GM21528 (cell line): ENCODE data around the gene DZIP3.
"Not testable (repeated sequence)": the region's sequence is repeated elsewhere in the genome, so short reads cannot be mapped to it uniquely, and the experiment has no call there.

Source experiments
- ATAC-seq: cut with Tn5 transposase; IDR thresholded peaks from one replicate; pipeline ENCODE4 v1.9.1; 2021; ENCODE audit warnings: mild to moderate bottlenecking, moderate library complexity; ENCODE audit not compliant: unreplicated experiment, low FRiP score

Gene DZIP3

DNA sequence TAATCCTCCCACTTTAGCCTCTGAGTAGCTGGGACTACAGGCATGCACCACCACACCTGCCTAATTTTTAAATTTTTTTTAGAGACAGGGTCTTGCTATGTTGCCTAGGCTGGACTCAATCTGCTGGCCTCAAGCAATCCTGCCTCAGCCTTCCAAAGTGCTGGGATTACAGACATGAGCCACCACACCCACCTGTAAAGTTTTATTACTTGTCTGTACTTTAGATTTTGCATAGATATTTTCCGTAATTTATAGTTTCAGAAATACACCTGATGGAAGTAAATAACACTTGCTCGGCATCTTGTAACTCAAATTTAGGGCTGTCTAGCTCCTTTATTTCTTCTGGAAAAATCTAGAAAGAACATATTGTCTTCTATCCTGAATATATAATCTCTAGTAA is 5.8 kb downstream of the DZIP3 start:
- ATAC-seq, result no peak

DNA sequence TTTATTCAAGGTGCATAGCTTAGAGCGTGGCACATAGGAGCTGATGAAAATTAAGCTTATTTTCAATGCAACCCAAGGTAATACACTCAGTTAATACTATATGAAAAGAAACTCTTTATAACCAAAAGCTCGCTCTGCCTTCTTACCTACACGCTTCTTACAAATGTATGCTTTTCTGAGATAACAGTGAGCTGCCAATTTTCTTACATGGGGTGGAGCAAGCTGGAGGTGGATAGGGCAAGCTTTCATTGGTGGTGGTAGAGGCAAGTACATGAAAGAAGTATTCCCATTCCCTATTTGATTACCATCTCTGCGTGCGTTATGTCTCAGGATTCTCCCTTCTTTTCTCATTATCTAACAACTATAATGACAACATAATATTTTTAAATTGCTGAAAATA is 8.9 kb downstream of the DZIP3 start:
- ATAC-seq, result no peak

DNA sequence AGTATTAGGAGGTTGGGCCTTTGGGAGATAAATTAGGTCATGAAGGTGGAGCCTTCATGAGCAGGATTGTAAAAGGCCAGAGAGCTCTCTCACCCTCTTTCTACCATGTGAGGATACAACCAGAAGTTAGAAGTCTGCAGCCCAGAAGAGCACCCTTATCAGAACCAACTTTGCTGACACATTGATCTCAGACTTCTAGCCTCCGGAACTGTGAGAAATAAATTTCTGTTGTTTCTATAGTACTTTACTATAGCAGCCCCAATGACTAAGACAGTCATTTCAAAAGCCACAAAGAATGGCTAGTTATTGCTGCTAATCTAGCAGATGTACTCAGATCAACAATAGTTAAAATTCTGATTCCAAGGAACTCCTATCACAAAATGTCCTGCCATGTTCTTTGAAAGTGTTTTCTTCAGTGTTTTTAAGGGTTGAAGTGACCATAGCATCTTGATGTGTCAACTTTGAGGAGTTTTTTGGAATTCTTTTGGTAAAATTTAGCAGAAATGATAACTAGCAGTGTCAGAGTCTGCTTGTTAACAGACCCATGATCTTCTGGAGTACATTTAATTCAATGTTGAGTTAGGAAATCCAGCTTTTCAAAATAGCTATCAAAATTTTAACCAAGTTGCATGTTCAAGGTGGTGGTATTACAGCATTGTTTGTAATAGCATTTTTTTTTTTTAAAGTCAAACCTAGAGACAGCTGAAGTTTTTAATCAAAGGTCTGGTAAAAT is 10.3 kb downstream of the DZIP3 start:
- no peak for ATAC-seq

DNA sequence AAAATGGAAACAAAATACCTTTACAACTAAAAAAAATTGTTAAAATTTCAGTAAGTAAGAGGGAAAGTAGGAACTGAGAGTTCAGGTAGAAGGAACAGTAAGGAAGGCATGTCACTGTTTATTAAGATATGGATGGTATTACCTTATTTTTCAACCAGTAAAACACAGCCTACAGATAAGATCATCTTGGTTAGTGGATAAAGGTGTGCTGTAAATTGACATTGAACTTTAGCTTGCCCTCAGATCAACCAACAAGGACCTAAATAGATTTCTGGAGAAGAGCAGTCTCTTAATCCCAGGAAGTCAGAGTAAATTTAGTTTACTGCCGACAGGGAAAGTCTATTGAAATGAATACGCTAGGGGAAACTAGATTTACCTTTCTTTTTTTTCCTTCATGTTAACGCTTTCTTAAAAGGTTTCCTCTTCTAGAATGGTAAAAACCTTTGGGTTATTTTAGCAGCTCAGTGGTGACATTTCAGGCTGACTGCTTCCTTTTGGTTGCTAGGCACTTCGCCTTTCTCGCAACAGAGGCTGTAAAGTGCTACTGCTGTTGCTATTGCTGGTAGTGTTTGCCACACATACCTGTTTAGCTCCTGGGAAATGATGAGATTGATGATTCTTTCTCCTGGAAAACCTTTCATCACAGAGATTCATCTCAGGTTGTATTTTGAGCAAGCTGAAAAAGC is 12.9 kb downstream of the DZIP3 start:
- peak; percentile 50 for ATAC-seq

DNA sequence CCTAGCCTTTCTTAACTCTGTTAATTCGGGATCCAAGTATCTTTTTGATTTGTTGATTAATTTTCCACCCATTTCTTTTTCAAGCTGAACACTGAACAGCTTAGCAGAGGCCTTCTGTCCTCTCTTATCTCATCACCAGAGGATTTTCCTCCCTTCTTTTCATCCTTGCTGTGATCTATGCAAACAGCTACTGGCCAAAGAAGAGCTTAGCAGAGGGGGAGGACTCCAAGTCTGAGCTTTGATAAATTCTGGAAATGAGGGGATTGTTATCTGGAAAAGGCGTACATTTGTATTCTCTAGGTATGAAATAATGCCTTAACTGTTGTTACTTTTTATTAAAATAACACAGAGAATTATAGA is 13.4 kb downstream of the DZIP3 start:
- no peak for ATAC-seq

DNA sequence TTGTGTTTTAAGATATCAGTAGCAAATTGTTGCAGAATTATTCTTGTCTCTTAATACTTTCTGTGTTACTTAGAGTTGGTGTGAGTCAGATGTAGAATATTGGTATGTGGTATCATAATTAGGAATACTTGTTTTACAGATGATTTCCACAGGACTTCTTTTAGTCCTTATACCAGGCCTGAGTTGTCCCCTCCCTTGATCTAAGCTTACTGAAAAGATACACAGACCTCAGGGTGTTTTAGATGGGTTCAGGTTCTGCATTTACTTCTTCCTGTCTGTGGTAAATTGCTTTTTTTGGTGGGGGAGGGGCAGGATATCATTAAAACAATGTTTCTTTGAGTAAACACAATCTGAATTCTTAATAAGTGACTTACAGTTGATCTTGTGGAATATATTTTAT is 14.2 kb downstream of the DZIP3 start:
- ATAC-seq, result no peak

DNA sequence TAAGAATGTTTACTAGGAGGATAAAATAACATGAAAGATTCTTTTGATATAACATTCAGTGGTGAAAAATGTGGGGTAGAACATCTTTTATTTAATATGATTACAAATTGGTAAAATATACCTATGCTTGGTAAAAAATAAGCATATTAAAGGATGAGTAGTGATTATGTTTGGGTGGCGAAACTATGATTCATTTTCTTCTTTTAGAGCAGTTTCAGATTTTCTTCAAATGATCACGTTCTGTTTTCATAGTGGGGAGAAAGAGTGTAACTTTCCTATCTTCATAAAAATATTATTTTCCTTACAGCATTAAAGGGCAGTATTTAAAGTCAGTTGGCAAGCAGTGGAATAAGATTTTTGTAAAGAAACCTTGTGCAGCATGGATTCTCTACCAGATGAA is 15.5 kb downstream of the DZIP3 start:
- ATAC-seq, result no peak

DNA sequence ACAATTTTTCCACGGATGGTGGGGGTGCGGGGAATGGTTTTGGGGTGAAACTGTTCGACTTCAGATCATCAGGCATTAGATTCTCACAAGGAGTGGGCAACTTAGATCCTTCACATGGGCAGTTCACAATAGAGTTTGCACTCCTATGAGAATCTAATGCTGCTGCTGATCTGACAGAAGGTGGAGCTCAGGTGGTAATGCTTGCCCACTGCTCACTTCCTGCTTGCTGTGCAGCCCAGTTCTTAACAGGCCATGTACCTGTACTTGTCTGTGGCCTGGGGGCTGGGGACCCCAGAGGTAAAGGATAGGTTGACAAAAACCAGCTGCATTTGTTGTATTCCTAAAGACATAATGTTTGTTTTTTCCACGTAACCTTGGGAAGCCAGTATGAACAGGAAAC is 16.0 kb downstream of the DZIP3 start:
- ATAC-seq, result no peak

DNA sequence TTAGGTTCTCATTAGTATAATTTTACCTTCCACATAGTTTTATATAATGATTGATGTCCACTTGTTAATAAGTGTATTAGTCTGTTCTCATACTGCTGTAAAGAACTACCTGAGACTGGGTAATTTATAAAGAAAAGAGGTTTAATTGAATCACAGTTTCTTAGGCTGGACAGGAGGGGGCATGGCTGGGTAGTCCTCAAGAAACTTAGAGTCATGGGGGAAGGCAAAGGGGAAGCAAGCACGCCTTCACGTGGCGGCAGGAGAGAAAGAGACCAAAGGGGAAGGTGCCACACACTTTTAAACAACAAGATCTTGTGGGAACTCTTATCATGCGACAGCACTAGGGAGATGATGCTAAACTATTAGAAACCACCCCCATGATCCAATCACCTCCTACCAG is 19.2 kb downstream of the DZIP3 start:
- ATAC-seq, result no peak

DNA sequence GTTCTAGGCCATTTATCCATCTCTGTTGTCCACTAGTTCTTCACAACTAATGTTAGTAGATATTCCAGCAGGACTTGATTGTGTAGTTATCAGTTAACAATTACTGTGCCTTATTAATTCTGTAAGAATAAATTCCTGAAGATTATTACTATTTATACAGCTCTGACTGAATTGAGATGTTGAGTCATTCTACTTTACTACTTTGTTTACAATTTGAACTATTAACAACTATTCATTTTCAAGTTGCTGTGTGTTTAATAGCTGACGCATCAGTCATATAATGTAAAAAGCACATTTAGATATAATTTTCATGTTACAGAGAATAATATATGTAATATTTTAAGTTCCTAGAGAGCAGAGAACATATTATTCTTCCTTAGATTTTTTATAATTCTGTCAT is 21.1 kb downstream of the DZIP3 start:
- no peak for ATAC-seq

DNA sequence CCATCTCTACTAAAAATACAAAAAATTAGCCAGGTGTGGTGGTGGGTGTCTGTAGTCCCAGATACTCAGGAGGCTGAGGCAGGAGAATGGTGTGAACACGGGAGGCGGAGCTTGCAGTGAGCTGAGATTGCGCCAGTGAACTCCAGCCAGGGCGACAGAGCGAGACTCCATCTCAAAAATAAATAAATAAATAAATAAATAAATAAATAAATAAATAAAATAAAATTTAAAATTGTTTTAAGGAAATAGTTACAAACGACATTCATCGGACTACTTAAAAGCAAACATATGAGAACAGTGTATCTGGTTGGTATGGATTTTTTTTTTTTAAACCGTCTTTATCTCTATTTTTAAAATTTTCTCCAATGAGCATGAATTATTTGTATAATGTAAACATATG is 26.6 kb downstream of the DZIP3 start:
- not testable (repeated sequence) for ATAC-seq

DNA sequence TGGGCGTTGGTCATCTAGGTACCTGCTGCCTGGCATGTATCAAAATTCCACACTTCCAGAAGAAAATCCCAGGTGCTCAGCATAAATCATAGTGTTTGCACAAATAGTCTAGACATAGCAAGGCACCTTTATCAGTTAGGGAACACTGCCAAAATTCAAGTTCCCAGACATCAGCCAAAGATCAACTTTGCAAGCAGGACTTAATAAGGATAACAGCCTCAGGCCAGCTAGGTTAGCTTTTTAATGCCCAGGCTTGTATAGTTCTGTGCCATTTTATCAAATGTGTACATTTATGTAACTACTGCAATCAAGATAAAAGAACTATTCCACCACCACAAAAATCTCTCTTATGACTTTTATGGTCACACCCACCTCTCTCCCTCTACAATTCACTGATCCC is 30.7 kb downstream of the DZIP3 start:
- no peak for ATAC-seq

DNA sequence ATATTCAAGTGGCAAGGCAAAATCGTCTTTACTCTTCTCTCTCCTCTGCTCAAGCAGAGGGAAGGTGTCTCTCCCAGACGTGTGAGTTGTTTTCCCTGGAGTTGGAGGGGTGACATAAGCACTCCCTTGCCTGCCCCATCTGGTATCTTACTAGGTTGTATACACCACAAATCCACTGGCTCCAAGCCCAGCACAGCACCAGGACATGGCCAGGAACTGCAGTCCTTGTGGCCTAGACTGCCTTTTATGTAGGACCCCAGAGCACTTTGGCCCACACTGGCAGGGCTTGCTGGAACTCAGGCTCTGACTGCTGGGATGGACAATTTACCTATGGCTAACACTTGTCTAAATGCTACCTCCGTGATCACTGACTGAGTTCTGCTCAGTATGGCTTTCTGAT is 34.0 kb downstream of the DZIP3 start:
- no peak for ATAC-seq

DNA sequence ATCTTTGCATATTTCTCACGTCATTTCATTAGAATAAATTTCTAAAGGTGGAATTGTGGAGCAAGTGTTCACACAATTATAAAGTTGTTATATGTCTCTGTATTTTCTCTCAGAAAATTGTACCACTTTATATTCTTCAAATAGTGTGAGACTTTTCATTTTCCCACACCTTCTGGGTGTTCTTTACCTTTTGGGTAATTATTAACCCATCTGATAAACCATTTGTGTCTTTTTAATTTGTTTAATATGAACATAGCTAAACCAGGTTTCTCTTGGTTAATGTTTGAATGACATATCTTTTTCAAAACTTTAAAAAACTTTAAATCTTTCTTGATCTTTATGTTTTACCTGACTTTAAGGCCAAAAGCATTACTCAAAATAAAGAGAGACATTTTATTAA is 40.5 kb downstream of the DZIP3 start:
- ATAC-seq, result no peak

DNA sequence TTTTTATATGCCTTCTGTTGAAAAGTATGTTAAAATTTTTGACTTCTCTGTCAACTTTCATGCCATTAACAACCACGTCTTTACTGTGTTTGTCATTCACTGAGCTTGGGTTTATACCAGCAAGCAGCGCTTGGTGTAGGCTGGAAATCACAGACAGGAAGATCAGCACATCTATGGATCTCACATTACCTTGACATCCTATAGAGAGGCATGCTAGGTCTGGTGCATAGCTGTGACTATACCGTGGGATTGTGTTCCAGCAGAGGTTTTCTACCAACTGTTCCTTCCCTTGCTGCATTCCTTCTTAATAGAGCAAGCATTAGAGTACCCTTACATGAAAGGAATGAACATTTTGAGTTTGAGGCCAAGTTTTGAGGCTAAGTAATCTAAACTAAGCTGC is 53.0 kb downstream of the DZIP3 start:
- ATAC-seq, result no peak

DNA sequence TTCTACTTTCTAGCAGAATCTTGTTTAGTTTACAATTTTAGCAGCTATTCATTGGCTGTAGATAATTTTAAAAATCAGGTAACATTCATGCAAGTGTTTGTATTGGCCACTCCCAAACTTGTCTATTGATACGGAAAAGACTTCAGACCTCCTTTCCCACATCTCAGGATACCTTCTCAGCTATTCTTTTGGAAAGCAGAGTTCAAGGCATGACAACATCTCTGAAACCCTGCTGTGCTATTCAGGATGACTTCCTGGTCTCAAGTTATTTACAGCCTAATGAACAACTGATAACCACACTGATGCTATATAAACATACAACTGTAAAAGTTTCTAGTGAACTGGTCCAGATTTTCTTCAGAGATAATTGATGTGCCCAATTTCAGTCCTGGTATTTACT is 55.8 kb downstream of the DZIP3 start:
- ATAC-seq, result no peak

DNA sequence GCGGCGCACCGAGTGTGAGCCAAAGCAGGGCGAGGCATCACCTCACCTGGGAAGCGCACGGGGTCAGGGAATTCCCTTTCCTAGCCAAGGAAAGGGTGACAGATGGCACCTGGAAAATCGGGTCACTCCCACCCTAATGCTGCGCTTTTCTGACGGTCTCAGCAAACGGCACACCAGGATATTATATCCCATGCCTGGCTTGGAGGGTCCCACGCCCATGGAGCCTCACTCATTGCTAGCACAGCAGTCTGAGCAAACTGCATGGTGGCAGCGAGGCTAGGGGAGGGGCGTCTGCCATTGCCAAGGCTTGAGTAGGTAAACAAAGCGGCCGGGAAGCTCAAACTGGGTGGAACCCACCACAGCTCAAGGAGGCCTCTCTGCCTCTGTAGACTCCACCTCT is 66.1 kb downstream of the DZIP3 start:
- ATAC-seq, result not testable (repeated sequence)

DNA sequence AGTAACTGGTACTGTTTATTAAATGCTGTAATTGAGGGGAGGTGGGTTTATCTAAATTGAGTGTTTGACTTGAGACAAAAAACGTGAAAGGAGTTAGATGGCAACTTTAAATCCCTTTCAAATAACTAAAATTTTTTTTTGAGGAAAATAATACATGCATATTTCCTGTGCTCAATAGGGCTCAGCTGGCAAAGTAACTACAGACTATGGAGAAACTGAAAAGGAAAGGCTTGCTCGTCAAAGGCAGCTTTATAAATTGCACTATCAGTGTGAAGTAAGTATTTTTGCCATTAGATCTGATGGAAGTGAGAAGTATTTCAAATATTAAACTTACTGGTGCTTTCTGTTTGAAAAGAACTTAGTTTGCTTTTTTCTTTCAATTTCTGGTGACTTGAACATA is 72.2 kb downstream of the DZIP3 start:
- no peak for ATAC-seq

DNA sequence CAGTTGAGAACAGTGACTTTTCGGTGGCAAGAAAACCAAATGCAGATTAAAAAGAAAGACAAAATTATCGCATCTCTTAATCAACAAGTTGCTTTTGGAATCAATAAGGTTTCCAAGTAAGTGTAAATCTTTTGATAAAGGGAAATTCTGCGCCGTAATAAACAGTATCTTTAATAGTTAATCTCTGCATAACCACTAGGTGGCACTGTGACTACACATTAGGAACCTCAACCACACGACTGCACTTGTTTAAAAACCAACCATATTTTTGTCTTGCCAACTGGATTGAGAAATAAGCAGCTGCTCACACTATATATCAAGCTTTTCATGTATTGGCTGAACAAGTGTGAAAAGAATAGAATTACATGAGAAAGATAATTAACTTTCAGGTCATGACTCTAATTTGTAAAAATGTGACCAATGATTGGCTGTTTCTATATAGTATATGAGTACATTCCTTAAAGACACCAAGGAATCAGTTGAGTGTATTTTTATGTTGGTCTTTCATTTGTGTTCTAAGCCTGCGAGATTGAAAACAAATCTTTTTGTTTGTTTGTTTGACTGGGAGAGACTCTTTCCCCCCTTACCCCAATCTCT is 72.7 kb downstream of the DZIP3 start:
- peak; percentile 80 for ATAC-seq

DNA sequence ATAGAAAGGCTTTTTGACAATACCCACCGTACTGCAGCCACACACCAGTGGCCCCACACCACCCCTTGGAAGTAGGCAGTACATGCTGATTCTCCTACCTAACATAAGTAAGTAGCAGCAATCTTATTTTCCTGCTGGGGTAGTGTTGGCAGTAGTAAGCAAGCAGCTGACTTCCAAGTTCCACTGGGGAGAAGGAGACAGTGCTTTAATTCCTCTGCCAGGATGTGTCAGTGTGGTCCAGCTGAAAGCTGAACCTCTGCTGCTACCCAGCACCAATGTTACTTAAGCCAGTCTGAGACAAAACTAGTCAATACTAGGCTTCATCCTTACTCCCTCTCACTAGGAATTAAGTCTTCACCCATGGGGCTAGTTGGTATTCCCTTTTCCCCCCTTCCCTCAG is 74.7 kb downstream of the DZIP3 start:
- no peak for ATAC-seq

DNA sequence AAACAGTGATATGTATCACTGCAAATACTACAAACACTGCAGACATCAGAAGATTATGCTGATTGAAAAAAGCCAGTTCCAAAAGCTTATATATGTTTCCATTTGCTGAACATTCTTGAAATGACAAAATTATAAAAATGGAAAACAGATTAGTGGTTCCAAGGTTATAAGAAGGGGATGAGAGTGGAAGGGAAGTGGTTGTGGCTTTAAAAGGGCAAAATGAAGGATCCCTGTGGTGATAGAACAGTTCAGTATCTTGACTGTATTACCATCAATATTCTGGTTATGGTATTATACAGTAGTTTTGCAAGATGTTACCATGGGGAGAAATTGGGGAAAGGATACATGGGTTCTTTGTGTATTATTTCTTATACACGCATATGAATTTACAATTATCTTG is 77.8 kb downstream of the DZIP3 start:
- ATAC-seq, result no peak

DNA sequence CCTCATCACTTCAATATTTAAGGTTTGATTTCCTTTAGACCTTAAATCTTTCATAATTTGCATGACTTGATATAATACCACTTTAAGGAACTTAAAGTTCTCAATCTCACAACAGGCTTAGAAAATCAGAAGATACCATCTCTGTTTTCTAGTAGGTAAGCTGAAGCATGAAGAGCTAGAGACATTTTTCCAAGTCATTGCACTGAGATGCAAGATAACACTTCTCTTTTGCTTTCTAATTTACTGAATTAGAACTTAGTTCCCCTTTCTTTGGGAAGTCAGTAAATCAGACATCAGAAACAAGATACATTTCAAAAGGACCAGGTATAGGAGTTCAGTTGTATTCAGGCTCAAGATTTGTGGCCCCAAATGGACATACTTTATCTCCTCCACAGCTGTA is 79.7 kb downstream of the DZIP3 start:
- ATAC-seq, result no peak
